ENCODE measurements around the gene PUM1.

DNA sequence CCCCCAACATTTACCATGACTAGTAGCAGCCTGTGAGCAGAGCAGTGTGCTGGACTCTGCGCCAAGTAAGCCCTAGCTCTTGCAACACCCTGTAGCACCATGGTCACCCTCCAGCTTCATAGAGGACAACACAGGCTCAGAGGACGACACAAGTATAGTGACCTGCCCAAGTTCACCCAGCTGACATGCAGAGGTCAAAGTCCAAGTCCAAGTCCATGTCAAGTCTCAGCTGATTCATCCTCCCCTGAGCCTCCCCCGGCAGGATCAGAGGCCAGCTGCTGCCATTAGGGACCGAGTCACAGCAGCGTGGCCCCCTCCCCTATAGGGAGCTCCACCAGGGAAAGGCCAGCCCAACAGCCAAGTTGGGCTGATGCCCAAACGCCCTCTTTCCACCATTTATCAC lies 172.8 kb downstream of the PUM1 start:
- no peak for TF ChIP-seq CTCF (IDR thresholded peaks at IDR 0.05)
- TF ChIP-seq POLR2A (IDR thresholded peaks at IDR 0.05) = no peak
